C4-2B (cell line): ENCODE data around the gene LAPTM5.

Experiments used
- ZFX ChIP-seq: fragments of 450-650 bp; IDR thresholded peaks from 2 replicates; pipeline ENCODE4 v1.6.1; 2017
- TF ChIP-seq, protein P1 (sequence below): fragments of 450-650 bp; conservative IDR thresholded peaks from 2 replicates; pipeline ENCODE4 v1.5.1; 2017; ENCODE audit warnings: mild to moderate bottlenecking

DNA sequence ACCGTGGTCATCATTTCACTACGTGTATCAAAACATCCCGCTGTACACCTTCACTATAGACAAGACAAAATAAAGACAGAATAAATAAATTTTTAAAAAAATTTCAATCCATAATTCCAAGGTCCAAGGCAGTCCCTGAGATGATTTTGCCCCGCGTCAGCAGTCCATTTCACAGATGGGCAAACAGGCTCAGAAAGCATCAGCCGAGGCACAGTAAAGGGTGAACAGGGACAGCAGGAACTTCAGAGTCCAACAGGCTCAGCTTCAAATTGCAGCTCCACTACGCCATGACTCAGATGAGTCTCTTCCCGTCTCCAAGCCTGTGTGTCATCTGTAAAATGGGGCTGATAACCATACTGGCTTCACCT lies 49.2 kb downstream of the LAPTM5 start:
- TF ChIP-seq, protein P1, sequence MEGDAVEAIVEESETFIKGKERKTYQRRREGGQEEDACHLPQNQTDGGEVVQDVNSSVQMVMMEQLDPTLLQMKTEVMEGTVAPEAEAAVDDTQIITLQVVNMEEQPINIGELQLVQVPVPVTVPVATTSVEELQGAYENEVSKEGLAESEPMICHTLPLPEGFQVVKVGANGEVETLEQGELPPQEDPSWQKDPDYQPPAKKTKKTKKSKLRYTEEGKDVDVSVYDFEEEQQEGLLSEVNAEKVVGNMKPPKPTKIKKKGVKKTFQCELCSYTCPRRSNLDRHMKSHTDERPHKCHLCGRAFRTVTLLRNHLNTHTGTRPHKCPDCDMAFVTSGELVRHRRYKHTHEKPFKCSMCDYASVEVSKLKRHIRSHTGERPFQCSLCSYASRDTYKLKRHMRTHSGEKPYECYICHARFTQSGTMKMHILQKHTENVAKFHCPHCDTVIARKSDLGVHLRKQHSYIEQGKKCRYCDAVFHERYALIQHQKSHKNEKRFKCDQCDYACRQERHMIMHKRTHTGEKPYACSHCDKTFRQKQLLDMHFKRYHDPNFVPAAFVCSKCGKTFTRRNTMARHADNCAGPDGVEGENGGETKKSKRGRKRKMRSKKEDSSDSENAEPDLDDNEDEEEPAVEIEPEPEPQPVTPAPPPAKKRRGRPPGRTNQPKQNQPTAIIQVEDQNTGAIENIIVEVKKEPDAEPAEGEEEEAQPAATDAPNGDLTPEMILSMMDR, result peak; percentile 62
- no peak for TF ChIP-seq ZFX
